Esophagus muscularis mucosa (tissue), 4 donors: ENCODE results near the gene EMP2. TPM values are rescaled to one million over a fixed set of nuclear protein-coding genes. Genes with fewer than 3 reads are reported as not detected.
"Not testable (repeated sequence)": the region's sequence is repeated elsewhere in the genome, so short reads cannot be mapped to it uniquely, and the experiment has no call there.

ENCODE experiments used
- DNase-seq: peaks from one replicate; pipeline ENCODE4 v3.0.0-alpha.2; 2017; ENCODE audit errors: extremely low spot score
- H3K27ac ChIP-seq, 4 donors: fragments of 200-600 bp; sonication (generic); replicated peaks in 1 of 4; 1 replicate in 3 of 4; 2 replicates in 1 of 4; pipeline ENCODE4 v1.5.1; 2016 to 2019; ENCODE audit warnings: mild to moderate bottlenecking in 1 of 4
- H3K27me3 ChIP-seq, 4 donors: fragments of 200-600 bp; sonication (generic); one replicate each; pipeline versions ENCODE4 v1.5.1 to v1.6.0; 2016 to 2019
- H3K36me3 ChIP-seq, 4 donors: fragments of 200-600 bp; sonication (generic); one replicate each; pipeline ENCODE4 v1.5.1; 2016 to 2019
- H3K4me1 ChIP-seq, 4 donors: fragments of 200-600 bp; sonication (generic); one replicate each; pipeline ENCODE4 v1.5.1; 2016 to 2019
- H3K4me3 ChIP-seq, 4 donors: fragments of 200-600 bp; sonication (generic); 1 replicate in 2 of 4; 2 replicates in 2 of 4; pipeline ENCODE4 v1.5.1; 2016 to 2019; ENCODE audit warnings: mild to moderate bottlenecking in 4 of 4, moderate library complexity in 1 of 4
- H3K9me3 ChIP-seq, 4 donors: fragments of 200-600 bp; sonication (generic); 1 replicate in 3 of 4; 2 replicates in 1 of 4; pipeline ENCODE4 v1.5.1; 2016 to 2019
- CTCF ChIP-seq, 3 experiments: fragments of 200-600 bp in 2 of 3; fragments of 450-650 bp in 1 of 3; sonication (generic) in 2 of 3; IDR thresholded peaks; one replicate each; pipeline ENCODE4 v1.5.1; 2017 to 2019; ENCODE audit warnings: antibody characterized with exemption in 3 of 3, mild to moderate bottlenecking in 2 of 3, moderate library complexity in 1 of 3
- EP300 ChIP-seq: sonication (generic); formaldehyde crosslinking; IDR thresholded peaks from one replicate; pipeline ENCODE4 v1.6.1; 2017; ENCODE audit warnings: antibody characterized with exemption
- POLR2A ChIP-seq: fragments of 450-650 bp; IDR thresholded peaks from one replicate; pipeline ENCODE4 v1.6.1; 2017; ENCODE audit warnings: antibody characterized with exemption, moderate library complexity, mild to moderate bottlenecking, low read depth
- POLR2AphosphoS5 ChIP-seq, 2 donors: sonication (generic); formaldehyde crosslinking; IDR thresholded peaks; one replicate each; pipeline ENCODE4 v1.6.1; 2017; ENCODE audit warnings: antibody characterized with exemption in 2 of 2
- whole genome bisulfite sequencing: methylation state at CpG from one replicate; pipeline ENCODE4 v1.1.5; 2018; 5-methylcytosine and 5-hydroxymethylcytosine counted together
- intact Hi-C: fragments of 100-400 bp; cut with DNase I; formaldehyde crosslinking; loops from one replicate; pipeline ENCODE4 v1.15.1; 2023
- total RNA-seq, 4 donors: library from RNA; depleted of rRNA; stranded (reverse); fragments of >200 nt; gene quantifications; one replicate each; pipeline versions ENCODE4 v1.1.0 to v1.2.1, GENCODE V29; 2016

The EMP2 gene
- total RNA-seq, 4 donors from 2014 or later: 44.1 to 87.1 (median 57.3) TPM

GRCh38 chr16:10561425-10561824 lies 19.0 kb downstream of the EMP2 start:
- intact Hi-C loops: no loop called here
- Histone ChIP-seq H3K27ac (peak overlapping the region in 2 of 4 donors; percentile 25 to 46), H3K9me3 (peaks cover 0 to 9% (median 0%) of the 10 kb centered on the region in 4 donors), H3K4me1 (peaks cover 76 to 98% (median 86%) of the 10 kb centered on the region in 4 donors), H3K4me3 (no peak overlapping the region), H3K36me3 (peaks cover 0 to under 1% (median 0%) of the 10 kb centered on the region in 4 donors), H3K27me3 (no peaks in the 10 kb centered on the region)
- 87% methylated on average over 3 of the region's 3 CpGs for WGBS
- TF ChIP-seq POLR2AphosphoS5 (IDR thresholded peaks at IDR 0.05) (no peak), POLR2A (no peak), EP300 (no peak), CTCF (IDR thresholded peaks at IDR 0.05) (no peak)
- DNase-seq: no peak

GRCh38 chr16:10561001-10561400 lies 19.4 kb downstream of the EMP2 start:
- Histone ChIP-seq H3K4me1 (peaks cover 72 to 94% (median 84%) of the 10 kb centered on the region in 4 donors), H3K27me3 (no peaks in the 10 kb centered on the region), H3K4me3 (no peak overlapping the region), H3K9me3 (peaks cover 0 to 9% (median 0%) of the 10 kb centered on the region in 4 donors), H3K36me3 (no peaks in the 10 kb centered on the region), H3K27ac (peak overlapping the region in 2 of 4 donors; percentile 25 to 46)
- DNase-seq: no peak
- 87% methylated on average over 3 of the region's 3 CpGs for WGBS
- TF ChIP-seq CTCF (IDR thresholded peaks at IDR 0.05) (no peak), POLR2AphosphoS5 (IDR thresholded peaks at IDR 0.05) (no peak), EP300 (no peak), POLR2A (no peak)
- intact Hi-C loops: no loop called here

GRCh38 chr16:10559792-10560191 lies 20.6 kb downstream of the EMP2 start:
- 94% methylated on average over 4 of the region's 4 CpGs for WGBS
- H3K27me3 ChIP-seq, H3K4me3 ChIP-seq, DNase-seq, H3K36me3 ChIP-seq, intact Hi-C loops, H3K9me3 ChIP-seq: not testable (repeated sequence)
- Histone ChIP-seq H3K27ac (peak overlapping the region; percentile 73 to 81 (median 78)), H3K4me1 (peaks cover 61 to 89% (median 75%) of the 10 kb centered on the region in 4 donors)

GRCh38 chr16:10558746-10559641 lies 21.4 kb downstream of the EMP2 start:
- H3K9me3 ChIP-seq: peaks cover 0 to 9% (median 0%) of the 10 kb centered on the region in 4 donors
- DNase-seq: no peak
- 73% methylated on average over 21 of the region's 25 CpGs for WGBS
- H3K27ac ChIP-seq: peak overlapping the region; percentile 73 to 81 (median 78)
- no peaks in the 10 kb centered on the region for H3K27me3 ChIP-seq
- peak overlapping the region; percentile 12 to 38 (median 24) for H3K4me3 ChIP-seq
- intact Hi-C loops: no loop called here
- no peaks in the 10 kb centered on the region for H3K36me3 ChIP-seq
- TF ChIP-seq CTCF (IDR thresholded peaks at IDR 0.05) (no peak), POLR2AphosphoS5 (IDR thresholded peaks at IDR 0.05) (peak; percentile 43 to 50)
- peaks cover 59 to 88% (median 71%) of the 10 kb centered on the region in 4 donors for H3K4me1 ChIP-seq

GRCh38 chr16:10558305-10558704 lies 22.1 kb downstream of the EMP2 start:
- no peak for TF ChIP-seq CTCF (IDR thresholded peaks at IDR 0.05)
- no peak for TF ChIP-seq POLR2AphosphoS5 (IDR thresholded peaks at IDR 0.05)
- no peak for TF ChIP-seq EP300
- TF ChIP-seq POLR2A: no peak
- no peaks in the 10 kb centered on the region for H3K36me3 ChIP-seq
- peaks cover 57 to 91% (median 65%) of the 10 kb centered on the region in 4 donors for H3K4me1 ChIP-seq
- 60% methylated on average over 7 of the region's 7 CpGs for WGBS
- no peaks in the 10 kb centered on the region for H3K27me3 ChIP-seq
- DNase-seq: no peak
- H3K27ac ChIP-seq: peak overlapping the region; percentile 73 to 81 (median 78)
- intact Hi-C loops: no loop called here
- H3K9me3 ChIP-seq: peaks cover 0 to 9% (median 0%) of the 10 kb centered on the region in 4 donors
- peak overlapping the region; percentile 12 to 38 (median 24) for H3K4me3 ChIP-seq
